ENCODE measurements around the gene CBLN3. TPM values are rescaled to one million over a fixed set of nuclear protein-coding genes. Genes with fewer than 3 reads are reported as not detected.
A peak's percentile ranks its signal among the peaks of the same experiment; 100 is the strongest.

Gene CBLN3
- total RNA-seq, 4 donors from 2014 or later, result 1.7 to 3.4 (median 2.3) TPM

GRCh38 chr14:24377126-24377525 lies 52.3 kb downstream of the CBLN3 start:
- TF ChIP-seq POLR2A (IDR thresholded peaks at IDR 0.05) (no peak), CTCF (IDR thresholded peaks at IDR 0.05) (no peak)

More at GRCh38 chr14:24377126-24377525, 52.3 kb downstream of the CBLN3 start:
- no peak for DNase-seq
- 75 to 82% methylated on average over 7 of the region's 7 CpGs for WGBS, 2 donors
- intact Hi-C loops (cut with DNase I), result no loop called here
- Histone ChIP-seq H3K9me3 (no peaks in the 10 kb centered on the region), H3K4me3 (replicated peaks in 1 of 3) (no peak overlapping the region), H3K27me3 (no peaks in the 10 kb centered on the region), H3K36me3 (no peaks in the 10 kb centered on the region), H3K4me1 (peaks cover 8 to 37% of the 10 kb centered on the region in 2 donors), H3K27ac (peak overlapping the region in 1 of 3 donors; percentile 48)

Other genes with a start within 250 kb of the CBLN3 start
- gene IPO4, start 240.9 kb downstream of the CBLN3 start, total RNA-seq, result 10 to 100 TPM; 28.1 to 49.0 (median 31.3) TPM
- gene TM9SF1, start 234.2 kb downstream of the CBLN3 start, total RNA-seq, result 100 to 1,000 TPM in 3 of 4 donors, 10 to 100 TPM in 1; 92.0 to 114 (median 107) TPM
- not detected for gene TSSK4, start 224.0 kb downstream of the CBLN3 start, total RNA-seq
- 10 to 100 TPM; 26.5 to 60.2 (median 46.2) TPM for gene CHMP4A, start 216.2 kb downstream of the CBLN3 start, total RNA-seq
- gene MDP1, start 213.6 kb downstream of the CBLN3 start, total RNA-seq, result 10 to 100 TPM; 13.1 to 55.9 (median 25.4) TPM
- 100 to 1,000 TPM; 149 to 317 (median 172) TPM for gene NEDD8, start 197.3 kb downstream of the CBLN3 start, total RNA-seq
- 100 to 1,000 TPM in 2 of 4 donors, 10 to 100 TPM in 2; 68.8 to 237 (median 110) TPM for gene GMPR2, start 196.7 kb downstream of the CBLN3 start, total RNA-seq
- 100 to 1,000 TPM in 1 of 4 donors, 10 to 100 TPM in 3; 67.3 to 101 (median 71.6) TPM for gene TINF2, start 187.0 kb downstream of the CBLN3 start, total RNA-seq
- gene TGM1, start 166.5 kb downstream of the CBLN3 start, total RNA-seq, result 1 to 10 TPM; 1.9 to 2.8 (median 2.0) TPM
- gene RABGGTA, start 158.1 kb downstream of the CBLN3 start, total RNA-seq, result 10 to 100 TPM; 29.8 to 44.8 (median 33.5) TPM
- gene DHRS1, start 129.9 kb downstream of the CBLN3 start, total RNA-seq, result 10 to 100 TPM; 35.2 to 59.3 (median 38.3) TPM
- 10 to 100 TPM; 16.4 to 22.3 (median 20.7) TPM for gene NOP9, start 129.8 kb downstream of the CBLN3 start, total RNA-seq
- gene CIDEB, start 121.7 kb downstream of the CBLN3 start, total RNA-seq, result 10 to 100 TPM in 1 of 4 donors, 1 to 10 TPM in 3; 4.6 to 13.0 (median 9.5) TPM
- gene LTB4R2, start 119.5 kb downstream of the CBLN3 start, total RNA-seq, result 10 to 100 TPM in 2 of 4 donors, 1 to 10 TPM in 2; 6.8 to 18.5 (median 10.9) TPM
- 1 to 10 TPM; 4.2 to 7.4 (median 4.3) TPM for gene LTB4R, start 118.2 kb downstream of the CBLN3 start, total RNA-seq
- gene ADCY4, start 94.6 kb downstream of the CBLN3 start, total RNA-seq, result 10 to 100 TPM; 35.2 to 65.4 (median 48.8) TPM
- 10 to 100 TPM; 12.4 to 21.3 (median 18.4) TPM for gene RIPK3, start 89.7 kb downstream of the CBLN3 start, total RNA-seq
- gene NFATC4, start 61.5 kb downstream of the CBLN3 start, total RNA-seq, result 10 to 100 TPM; 19.4 to 41.3 (median 38.6) TPM
- 10 to 100 TPM; 11.7 to 19.9 (median 12.3) TPM for gene NYNRIN, start 30.7 kb downstream of the CBLN3 start, total RNA-seq
- gene KHNYN, start 286 bp upstream of the CBLN3 start, total RNA-seq, result 10 to 100 TPM; 46.9 to 75.0 (median 48.3) TPM
- gene SDR39U1, start 13.1 kb upstream of the CBLN3 start, total RNA-seq, result 10 to 100 TPM; 35.1 to 75.6 (median 49.2) TPM
- gene CMA1, start 78.6 kb upstream of the CBLN3 start, total RNA-seq, result not detected
- gene CTSG, start 146.6 kb upstream of the CBLN3 start, total RNA-seq, result under 1 TPM in 1 of 4 donors, not detected in 3; 0.67 TPM
- 1 to 10 TPM in 1 of 4 donors, under 1 TPM in 1, not detected in 2; 0.81 to 1.2 TPM for gene GZMH, start 180.0 kb upstream of the CBLN3 start, total RNA-seq
- under 1 TPM in 2 of 4 donors, not detected in 2; 0.45 to 0.94 TPM for gene GZMB, start 204.5 kb upstream of the CBLN3 start, total RNA-seq